Activated T-cell treated with anti-CD3 and anti-CD28 coated beads, Interleukin-2, amount 50 U/mL, for 48 hours (primary cell): Measurements from ENCODE around the gene TMEM138.
"Not testable (repeated sequence)": the region's sequence is repeated elsewhere in the genome, so short reads cannot be mapped to it uniquely, and the experiment has no call there.

Experiments
- DNase-seq, 2 experiments: peaks; one replicate each; pipeline ENCODE4 v3.0.0-alpha.2; 2020

TMEM138 gene

GRCh38 chr11:61368646-61369045 lies 6.5 kb downstream of the TMEM138 start:
- DNase-seq = no peak

GRCh38 chr11:61369372-61370348 lies 7.5 kb downstream of the TMEM138 start:
- DNase-seq = no peak

GRCh38 chr11:61370349-61371005 lies 8.3 kb downstream of the TMEM138 start:
- no peak for DNase-seq

GRCh38 chr11:61372659-61373420 lies 10.7 kb downstream of the TMEM138 start:
- DNase-seq = no peak

GRCh38 chr11:61375761-61376108 lies 13.6 kb downstream of the TMEM138 start:
- DNase-seq = no peak

GRCh38 chr11:61377461-61378160 lies 15.4 kb downstream of the TMEM138 start:
- no peak for DNase-seq

- DNase-seq = no peak
These were observed 16.6 kb downstream of the TMEM138 start for GRCh38 chr11:61378713-61379313.

GRCh38 chr11:61380884-61381283 lies 18.7 kb downstream of the TMEM138 start:
- no peak for DNase-seq

GRCh38 chr11:61383859-61384258 lies 21.7 kb downstream of the TMEM138 start:
- not testable (repeated sequence) for DNase-seq

GRCh38 chr11:61384271-61385242 lies 22.4 kb downstream of the TMEM138 start:
- no peak for DNase-seq

- DNase-seq = no peak
These were observed 28.0 kb downstream of the TMEM138 start for GRCh38 chr11:61390161-61390560.

GRCh38 chr11:61392981-61393595 lies 30.9 kb downstream of the TMEM138 start:
- DNase-seq = peak; percentile 40 to 43

GRCh38 chr11:61401173-61401572 lies 39.0 kb downstream of the TMEM138 start:
- DNase-seq = no peak

GRCh38 chr11:61401573-61401972 lies 39.4 kb downstream of the TMEM138 start:
- no peak for DNase-seq

- DNase-seq = no peak
These were observed 41.5 kb downstream of the TMEM138 start for GRCh38 chr11:61403658-61404057.

GRCh38 chr11:61404103-61404502 lies 41.9 kb downstream of the TMEM138 start:
- DNase-seq = no peak

GRCh38 chr11:61404641-61405040 lies 42.5 kb downstream of the TMEM138 start:
- DNase-seq = no peak

- DNase-seq = no peak
These were observed 43.9 kb downstream of the TMEM138 start for GRCh38 chr11:61406067-61406466.

GRCh38 chr11:61406991-61407728 lies 45.0 kb downstream of the TMEM138 start:
- DNase-seq = no peak

- DNase-seq = no peak
These were observed 49.4 kb downstream of the TMEM138 start for GRCh38 chr11:61411589-61411988.
